K562 (cell line): ENCODE measurements around the gene NOP14. TPM values are rescaled to one million over a fixed set of nuclear protein-coding genes. Genes with fewer than 3 reads are reported as not detected.

ENCODE experiments used
- ATAC-seq: fragments of 200-7000 bp; cut with Tn5 transposase; 3 replicates; pipeline ENCODE4 v1.9.1; 2020; ENCODE audit warnings: moderate library complexity
- BruUV-seq: library from RNA; stranded (reverse); fragments of 400-500 nt; replicated peaks from 2 replicates; lab custom pipeline; 2021; lab: Mats Ljungman, UMichigan
- CTCF ChIA-PET: fragments of 300-600 bp; formaldehyde crosslinking; extraction: SDS; loops from one replicate; lab custom pipeline; 2021; ENCODE audit warnings: low intra/inter-chr PET ratio; lab: Yijun Ruan, JAX
- POLR2A ChIA-PET: fragments of 300-600, 350-650 bp; sonication (Branson Sonifier 250); formaldehyde crosslinking; extraction: SDS; loops from one replicate; lab custom pipeline; 2021; ENCODE audit warnings: antibody characterized with exemption, inconsistent platforms; lab: Yijun Ruan, JAX
- DNase-seq, 4 experiments: peaks; one replicate each; pipeline versions ENCODE4 v3.0.0 to v3.0.0-alpha.2; 2011 to 2018; ENCODE audit warnings: low spot score in 3 of 4, mixed read lengths in 3 of 4; ENCODE audit errors: extremely low read depth in 1 of 4
- FAIRE-seq: peaks from 2 replicates; lab custom pipeline; 2011; peaks lifted over from hg19 to GRCh38; lab: Jason Lieb, UNC
- H2AFZ ChIP-seq: 2 replicates; pipeline ENCODE4 v1.6.0; 2011; ENCODE audit warnings: low read depth, low read length, control low read depth, inconsistent platforms
- H3K27ac ChIP-seq: fragments of 200-600 bp; 3 replicates; pipeline ENCODE4 v1.8.0; 2011; ENCODE audit warnings: low read depth, mild to moderate bottlenecking, control low read depth, inconsistent platforms, low read length, moderate library complexity, mixed read lengths; ENCODE audit errors: extremely low read depth
- H3K27me3 ChIP-seq, 2 experiments: fragments of 300-600 bp in 1 of 2; 2 replicates in 1 of 2; 3 replicates in 1 of 2; pipeline versions ENCODE4 v1.6.0 to v1.8.0; 2011; ENCODE audit warnings: inconsistent platforms in 2 of 2, low read length in 2 of 2, mild to moderate bottlenecking in 1 of 2, mixed read lengths in 1 of 2, moderate library complexity in 1 of 2; ENCODE audit not compliant: control insufficient read depth in 2 of 2, insufficient read depth in 2 of 2
- H3K36me3 ChIP-seq: fragments of 300-600 bp; 3 replicates; pipeline ENCODE4 v1.8.0; 2011; ENCODE audit warnings: mild to moderate bottlenecking, low read length, inconsistent platforms; ENCODE audit not compliant: control insufficient read depth, insufficient read depth
- H3K4me1 ChIP-seq, 2 experiments: fragments of 200-600 bp in 1 of 2; replicated peaks in 1 of 2; 2 replicates in 1 of 2; 3 replicates in 1 of 2; pipeline versions ENCODE4 v1.5.1 to v1.8.0; 2011; ENCODE audit warnings: inconsistent platforms in 2 of 2, low read length in 2 of 2, mild to moderate bottlenecking in 1 of 2, mixed read lengths in 1 of 2, moderate library complexity in 1 of 2; ENCODE audit not compliant: control insufficient read depth in 2 of 2, insufficient read depth in 2 of 2
- H3K4me2 ChIP-seq: 2 replicates; pipeline ENCODE4 v1.6.1; 2011; ENCODE audit warnings: low read length, control low read depth, inconsistent platforms, mixed read lengths; ENCODE audit not compliant: insufficient read depth
- H3K4me3 ChIP-seq: fragments of 200-600 bp; sonication (generic), shearing (Covaris generic); 2 replicates; pipeline ENCODE4 v1.5.1; 2016; ENCODE audit warnings: control low read depth, inconsistent platforms
- H3K79me2 ChIP-seq: fragments of 200-600 bp; 3 replicates; pipeline ENCODE4 v1.8.0; 2011; ENCODE audit warnings: low read length, inconsistent platforms; ENCODE audit not compliant: control insufficient read depth, insufficient read depth
- H3K9ac ChIP-seq, 2 experiments: 2 replicates each; pipeline versions ENCODE4 v1.6.0 to v1.6.1; 2011; ENCODE audit warnings: low read depth in 2 of 2, low read length in 2 of 2, control low read depth in 1 of 2, inconsistent platforms in 1 of 2, mild to moderate bottlenecking in 1 of 2, mixed read lengths in 1 of 2; ENCODE audit not compliant: insufficient read depth in 1 of 2
- H3K9me1 ChIP-seq: one replicate; pipeline ENCODE4 v1.6.0; 2011; ENCODE audit warnings: inconsistent platforms, mild to moderate bottlenecking, low read length, moderate library complexity; ENCODE audit not compliant: control insufficient read depth, insufficient read depth
- H3K9me3 ChIP-seq: replicated peaks from 2 replicates; pipeline ENCODE4 v1.5.1; 2011; ENCODE audit warnings: low read depth, low read length, inconsistent platforms; ENCODE audit not compliant: control insufficient read depth, insufficient read depth
- H4K20me1 ChIP-seq: replicated peaks from 2 replicates; pipeline ENCODE4 v1.6.1; 2011; ENCODE audit warnings: low read length, inconsistent platforms, mixed read lengths; ENCODE audit not compliant: control insufficient read depth, insufficient read depth
- CEBPB ChIP-seq: fragments of 450-650 bp; IDR thresholded peaks from 2 replicates; pipeline ENCODE4 v1.6.1; 2016; ENCODE audit warnings: missing genetic modification characterization, missing compliant biosample characterization
- ERF ChIP-seq: fragments of 450-650 bp; formaldehyde crosslinking; IDR thresholded peaks from 2 replicates; pipeline ENCODE4 v1.4.0; 2020; ENCODE audit warnings: mild to moderate bottlenecking, mixed read lengths
- MTF1 ChIP-seq: fragments of 250-450 bp; sonication (Bioruptor Pico); IDR thresholded peaks from 2 replicates; pipeline ENCODE4 v1.9.0; 2021; ENCODE audit warnings: moderate library complexity, mild to moderate bottlenecking, inconsistent platforms, borderline replicate concordance
- MYC ChIP-seq, 2 experiments: fragments of 250-450 bp in 1 of 2; sonication (Bioruptor Pico) in 1 of 2; IDR thresholded peaks; 2 replicates each; pipeline versions ENCODE4 v1.5.1 to v1.6.1; 2012 to 2021; ENCODE audit warnings: low read depth in 2 of 2, borderline replicate concordance in 1 of 2, improper control_type of control experiment in 1 of 2, low read length in 1 of 2, mild to moderate bottlenecking in 1 of 2, moderate library complexity in 1 of 2
- NCOA2 ChIP-seq, 2 experiments: fragments of 450-650 bp; IDR thresholded peaks; 2 replicates each; pipeline ENCODE4 v1.6.1; 2018; ENCODE audit warnings: mild to moderate bottlenecking in 2 of 2, moderate library complexity in 1 of 2; ENCODE audit not compliant: partially characterized antibody in 2 of 2
- NFE2L1 ChIP-seq: fragments of 450-650 bp; IDR thresholded peaks from 2 replicates; pipeline ENCODE4 v1.6.1; 2016; ENCODE audit warnings: missing genetic modification characterization, low read depth, mild to moderate bottlenecking, missing compliant biosample characterization, moderate library complexity, borderline replicate concordance
- NFRKB ChIP-seq: fragments of 450-650 bp; IDR thresholded peaks from 2 replicates; pipeline ENCODE4 v1.6.1; 2016; ENCODE audit warnings: low read depth
- NRF1 ChIP-seq, 2 experiments: fragments of 450-650 bp; IDR thresholded peaks in 1 of 2; conservative IDR thresholded peaks in 1 of 2; 2 replicates each; pipeline ENCODE4 v1.6.1; 2014; ENCODE audit warnings: mild to moderate bottlenecking in 2 of 2
- RBM25 ChIP-seq: fragments of 200-400 bp; formaldehyde crosslinking; IDR thresholded peaks from 2 replicates; pipeline ENCODE4 v1.6.1; 2018; ENCODE audit warnings: low read length, low read depth, moderate library complexity; ENCODE audit not compliant: severe bottlenecking
- SMARCA4 ChIP-seq: fragments of 450-650 bp; IDR thresholded peaks from 2 replicates; pipeline ENCODE4 v1.6.1; 2016
- TCF3 ChIP-seq: sonication (generic); formaldehyde crosslinking; IDR thresholded peaks from 2 replicates; pipeline ENCODE4 v1.4.0; 2020; ENCODE audit warnings: mild to moderate bottlenecking, missing genetic modification reagents
- THAP7 ChIP-seq: fragments of 250-450 bp; sonication (Bioruptor Pico); IDR thresholded peaks from 2 replicates; pipeline ENCODE4 v1.5.0; 2021
- ZBTB43 ChIP-seq: sonication (generic); formaldehyde crosslinking; IDR thresholded peaks from 2 replicates; pipeline ENCODE4 v1.8.0; 2023; ENCODE audit warnings: mild to moderate bottlenecking, missing genetic modification reagents
- ZNF121 ChIP-seq: sonication (generic); formaldehyde crosslinking; conservative IDR thresholded peaks from 2 replicates; pipeline ENCODE4 v1.8.0; 2022; ENCODE audit warnings: missing genetic modification reagents
- WGBS: fragments of 100-300 bp; shearing (Covaris generic); methylation state at CpG from one replicate; pipeline ENCODE4 v1.1.6; 2016; ENCODE audit warnings: low coverage, mixed read lengths; ENCODE audit not compliant: insufficient coverage; ENCODE audit errors: missing lambda C conversion rate; 5-methylcytosine and 5-hydroxymethylcytosine counted together
- in situ Hi-C: fragments of 300-500 bp; cut with MboI; formaldehyde crosslinking; loops from 4 replicates; pipeline ENCODE4 v1.15.0; 2018; ENCODE audit warnings: inconsistent platforms, mixed read lengths
- intact Hi-C: fragments of 100-400 bp; cut with micrococcal nuclease; formaldehyde crosslinking; loops from 2 replicates; pipeline ENCODE4 v1.14.2; 2022
- polyA plus RNA-seq, 8 experiments: library from polyadenylated mRNA; depleted of rRNA in 4 of 8; stranded (reverse) in 5 of 8; unstranded in 3 of 8; fragments of >200 nt; fragmentation: Nextera tagmentation in 2 of 8; fragmentation: Illumina TruSeq in 1 of 8; extraction: Ambion mirVana in 2 of 8; extraction: Trizol in 1 of 8; gene quantifications; 2 replicates each; pipeline versions ENCODE4 v1.2.1 to v1.2.3, GENCODE V29; 2011 to 2014; ENCODE audit warnings: inconsistent platforms in 1 of 8, missing spikeins in 1 of 8
- total RNA-seq, 7 experiments: library from RNA; depleted of rRNA in 6 of 7; stranded (reverse); fragments of >200 nt in 6 of 7; fragmentation: Illumina TruSeq in 2 of 7; extraction: Trizol in 2 of 7; gene quantifications; 2 replicates each; pipeline versions ENCODE4 v1.2.1 to v1.2.3, GENCODE V29; 2011 to 2021; ENCODE audit warnings: low replicate concordance in 1 of 7

The NOP14 gene
- total and polyA plus RNA-seq, 9 of the 15 experiments (the other 6 are each of a cell fraction or from before 2014, with no cell fraction given), result 12.7 to 76.0 (median 50.9) TPM

GRCh38 chr4:3007724-3008123 is 44.5 kb upstream of the NOP14 start:
- ATAC-seq (no peak), DNase-seq (no peak), FAIRE-seq (no peak)
- CTCF ChIA-PET, result no interaction called here
- Histone ChIP-seq H3K4me1 (no peaks in the 10 kb centered on the region), H3K9me1 (peaks cover 3% of the 10 kb centered on the region), H3K79me2 (no peaks in the 10 kb centered on the region), H3K4me3 (no peak overlapping the region), H3K27me3 (peaks cover 35 to 37% of the 10 kb centered on the region in 2 experiments), H3K9ac (no peak overlapping the region), H2AFZ (no peak overlapping the region), H3K36me3 (no peaks in the 10 kb centered on the region), H3K27ac (no peak overlapping the region), H3K4me2 (no peak overlapping the region), H3K9me3 (no peaks in the 10 kb centered on the region), H4K20me1 (no peaks in the 10 kb centered on the region; the same call in 1 of the 2 replicates)
- intact Hi-C loops (no loop called here), in situ Hi-C loops (no loop called here)
- BruUV-seq, result no TSS peak
- whole genome bisulfite sequencing, result 0% methylated on average over 2 of the region's 2 CpGs
- POLR2A ChIA-PET, result interaction anchor here (0.7 to 1.4 kb wide), 4 partner anchors 10 to 67 kb away, joined by 3 to 5 read pairs (median 4); partner anchors contain the start of genes HTT and HTT-AS
- TF ChIP-seq RBM25 (peak; percentile 65), NRF1 (conservative IDR thresholded peaks at IDR 0.05 in 1 of 2, IDR thresholded peaks at IDR 0.05 in 1 of 2) (no peak), NCOA2 (IDR thresholded peaks at IDR 0.05; ENCODE audit: partially characterized antibody in 2 of 2) (no peak), ZNF121 (CRISPR knock-in tag) (peak; percentile 69), MTF1 (CRISPR knock-in tag) (no peak)

- H3K27me3 ChIP-seq, result peaks cover 6 to 16% of the 10 kb centered on the region in 2 experiments
- H3K4me3 ChIP-seq, result no peak overlapping the region
- H3K79me2 ChIP-seq, result no peaks in the 10 kb centered on the region
- intact Hi-C loops, result no loop called here
- FAIRE-seq (no peak), DNase-seq (no peak), ATAC-seq (no peak)
- in situ Hi-C loops, result no loop called here
- ChIA-PET POLR2A (interaction anchor here (1.0 to 1.6 kb wide), 2 partner anchors 15 to 17 kb away, joined by 3 to 4 read pairs; no protein-coding TSS in a partner anchor), CTCF (no interaction called here)
- no peaks in the 10 kb centered on the region for H3K36me3 ChIP-seq
- no peaks in the 10 kb centered on the region for H4K20me1 ChIP-seq
- WGBS, result 31% methylated on average over 4 of the region's 4 CpGs
- no peak overlapping the region for H3K4me2 ChIP-seq
- H3K4me1 ChIP-seq, result no peaks in the 10 kb centered on the region
- no peak overlapping the region for H3K27ac ChIP-seq
- H3K9ac ChIP-seq, result no peak overlapping the region
- H3K9me1 ChIP-seq, result no peaks in the 10 kb centered on the region
- no peak overlapping the region for H2AFZ ChIP-seq
- H3K9me3 ChIP-seq, result no peaks in the 10 kb centered on the region
- no TSS peak for BruUV-seq
- TF ChIP-seq SMARCA4, result no peak
- TF ChIP-seq CEBPB (tag), result no peak
- no peak for TF ChIP-seq ZBTB43 (CRISPR knock-in tag)
- no peak for TF ChIP-seq TCF3 (CRISPR knock-in tag)
- TF ChIP-seq NFRKB, result no peak
- no peak for TF ChIP-seq ERF (CRISPR knock-in tag)
- no peak for TF ChIP-seq NFE2L1 (tag)
- TF ChIP-seq THAP7, result no peak
- no peak for TF ChIP-seq MYC (IDR thresholded peaks at IDR 0.05; ENCODE audit: low read depth, low read length)
- TF ChIP-seq MYC (CRISPR knock-in tag; IDR thresholded peaks at IDR 0.05; ENCODE audit: borderline replicate concordance, low read depth), result no peak
These were observed 33.2 kb upstream of the NOP14 start for GRCh38 chr4:2996415-2996814.
